Activated naive CD4-positive, alpha-beta T cell treated with anti-CD3 and anti-CD28 coated beads, Interleukin-2, amount 50 U/mL, for 16 hours (primary cell): ENCODE results near the gene MADCAM1.
A peak's percentile ranks its signal among the peaks of the same experiment; 100 is the strongest.
"Not testable (repeated sequence)": the region's sequence is repeated elsewhere in the genome, so short reads cannot be mapped to it uniquely, and the experiment has no call there.

ENCODE experiments used
- DNase-seq: peaks from one replicate; pipeline ENCODE4 v3.0.0-alpha.2; 2020

Gene MADCAM1

DNA sequence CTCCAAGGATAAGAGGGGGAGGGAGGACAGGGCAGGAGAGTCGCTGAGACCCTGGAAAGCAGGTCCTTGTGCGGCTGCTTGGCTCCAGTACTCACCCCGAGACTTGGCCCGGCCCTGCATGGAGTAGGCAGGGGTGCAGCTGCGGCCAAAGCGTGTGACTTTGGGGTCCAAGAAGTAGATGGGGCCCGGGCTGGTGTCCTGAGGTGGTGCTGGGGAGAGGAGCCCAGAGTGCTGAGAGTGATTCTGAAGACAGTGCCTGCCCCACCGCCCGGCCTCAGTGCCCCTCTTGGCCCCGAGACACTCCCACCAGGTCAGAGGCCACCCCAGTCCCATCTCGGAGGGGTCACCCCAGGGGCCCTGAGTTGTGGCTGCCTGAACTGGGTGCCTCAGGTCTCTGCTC, 28.7 kb upstream of the MADCAM1 start:
- no peak for DNase-seq

DNA sequence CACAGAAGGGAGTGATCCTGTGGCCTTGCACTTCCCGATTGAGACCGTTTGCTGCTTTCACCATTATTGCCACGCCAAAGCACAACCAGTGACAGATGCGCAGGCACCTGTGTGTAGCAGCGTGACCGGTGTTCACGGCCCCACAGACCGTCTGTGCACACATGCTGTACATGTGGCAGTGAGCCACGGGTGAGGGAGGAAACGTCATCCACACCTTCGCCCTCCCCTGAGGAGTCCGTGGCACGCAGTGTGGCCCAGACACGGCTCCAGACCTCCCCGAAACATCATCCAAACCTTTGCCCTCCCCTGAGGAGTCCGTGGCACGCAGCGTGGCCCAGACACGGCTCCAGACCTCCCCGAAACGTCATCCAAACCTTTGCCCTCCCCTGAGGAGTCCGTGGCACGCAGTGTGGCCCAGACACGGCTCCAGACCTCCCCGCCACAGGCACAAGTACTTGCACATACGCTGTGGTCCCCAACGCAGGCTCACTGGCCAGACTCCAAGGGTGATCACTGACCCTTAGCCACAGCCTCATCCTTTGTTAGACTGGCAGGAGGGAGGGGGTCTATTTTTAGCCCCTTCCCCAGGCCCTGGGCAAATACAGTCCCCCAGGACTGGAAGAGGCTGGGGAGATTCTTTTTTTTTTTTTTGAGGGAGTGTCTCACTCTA, 27.6 kb upstream of the MADCAM1 start:
- no peak for DNase-seq

DNA sequence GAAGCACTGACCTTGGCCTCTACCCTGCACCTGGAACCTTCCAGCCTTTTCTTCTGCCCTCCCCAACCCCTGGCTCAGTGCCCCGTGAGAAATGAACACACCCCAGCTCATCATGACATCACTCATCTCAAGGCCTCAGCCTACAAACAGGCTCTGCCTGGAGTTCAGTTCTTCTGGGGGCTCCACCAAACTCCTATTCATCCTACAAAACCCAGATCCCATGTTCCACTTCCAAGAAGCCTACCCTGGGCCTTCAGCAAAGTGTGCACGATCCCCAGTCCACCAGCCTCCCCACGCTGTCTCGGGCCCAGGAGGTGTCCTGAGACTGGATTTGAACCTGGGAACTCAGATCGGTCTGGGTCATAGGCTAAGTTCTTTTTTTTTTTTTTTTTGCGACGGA, 26.5 kb upstream of the MADCAM1 start:
- DNase-seq: no peak

DNA sequence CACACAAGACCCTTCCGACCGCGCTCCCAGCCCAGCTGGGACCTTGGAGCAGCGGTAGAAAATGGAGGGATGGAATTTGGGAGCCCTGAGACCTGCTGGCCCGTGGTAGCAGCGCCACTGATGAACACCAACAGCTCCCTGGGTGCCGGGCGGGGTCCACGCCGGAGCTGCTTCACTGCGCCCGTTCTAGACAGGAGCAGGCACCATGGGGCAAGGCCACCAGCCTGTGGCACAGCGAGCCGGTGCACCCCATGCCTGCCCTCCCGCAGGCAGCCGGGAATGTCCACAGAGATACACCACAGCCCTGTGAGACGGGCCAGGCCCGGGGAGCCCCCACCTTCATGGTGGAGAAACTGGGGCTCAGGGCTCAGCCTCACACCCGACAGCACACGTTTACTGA, 25.6 kb upstream of the MADCAM1 start:
- DNase-seq: no peak

DNA sequence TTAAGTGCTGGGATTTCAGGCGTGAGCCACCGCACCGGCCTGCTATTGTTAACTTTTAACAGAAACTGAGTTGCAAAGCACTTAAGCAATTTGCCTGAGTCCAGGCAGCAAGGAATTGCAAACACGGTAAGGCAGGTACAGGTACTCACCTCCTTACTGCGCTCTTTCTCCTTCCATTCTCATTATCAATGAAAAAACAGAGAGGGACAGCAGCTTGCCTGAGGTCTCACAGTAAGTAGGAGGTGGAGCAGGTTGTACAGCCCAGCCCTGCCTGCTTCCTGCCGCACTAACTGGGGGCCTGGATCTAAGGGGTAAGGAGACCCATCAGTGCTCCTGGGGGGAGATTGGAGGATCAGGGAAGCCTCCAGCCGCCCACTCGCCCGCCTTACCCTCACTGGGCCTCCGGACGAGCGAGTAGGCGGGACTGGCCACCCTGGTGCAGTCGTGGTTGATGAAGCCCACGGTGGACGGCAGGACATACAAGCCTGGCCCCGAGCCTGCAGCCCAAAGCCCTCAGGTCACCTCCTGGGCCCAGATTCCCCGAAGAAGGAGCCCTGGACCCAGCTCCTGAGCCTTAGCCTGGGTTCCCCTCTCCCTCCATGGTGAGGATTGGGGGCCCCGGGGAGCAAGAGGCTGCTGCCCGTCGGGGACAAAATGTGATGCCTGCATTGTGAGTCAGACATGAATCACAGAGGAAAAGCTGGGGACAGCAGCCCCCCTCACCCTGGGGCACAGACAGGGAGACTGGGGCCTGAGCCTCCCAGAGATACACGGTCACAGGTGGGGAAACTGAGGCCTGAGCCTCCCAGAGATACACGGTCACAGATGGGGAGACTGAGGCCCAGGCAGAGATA, 24.1 kb upstream of the MADCAM1 start:
- no peak for DNase-seq

DNA sequence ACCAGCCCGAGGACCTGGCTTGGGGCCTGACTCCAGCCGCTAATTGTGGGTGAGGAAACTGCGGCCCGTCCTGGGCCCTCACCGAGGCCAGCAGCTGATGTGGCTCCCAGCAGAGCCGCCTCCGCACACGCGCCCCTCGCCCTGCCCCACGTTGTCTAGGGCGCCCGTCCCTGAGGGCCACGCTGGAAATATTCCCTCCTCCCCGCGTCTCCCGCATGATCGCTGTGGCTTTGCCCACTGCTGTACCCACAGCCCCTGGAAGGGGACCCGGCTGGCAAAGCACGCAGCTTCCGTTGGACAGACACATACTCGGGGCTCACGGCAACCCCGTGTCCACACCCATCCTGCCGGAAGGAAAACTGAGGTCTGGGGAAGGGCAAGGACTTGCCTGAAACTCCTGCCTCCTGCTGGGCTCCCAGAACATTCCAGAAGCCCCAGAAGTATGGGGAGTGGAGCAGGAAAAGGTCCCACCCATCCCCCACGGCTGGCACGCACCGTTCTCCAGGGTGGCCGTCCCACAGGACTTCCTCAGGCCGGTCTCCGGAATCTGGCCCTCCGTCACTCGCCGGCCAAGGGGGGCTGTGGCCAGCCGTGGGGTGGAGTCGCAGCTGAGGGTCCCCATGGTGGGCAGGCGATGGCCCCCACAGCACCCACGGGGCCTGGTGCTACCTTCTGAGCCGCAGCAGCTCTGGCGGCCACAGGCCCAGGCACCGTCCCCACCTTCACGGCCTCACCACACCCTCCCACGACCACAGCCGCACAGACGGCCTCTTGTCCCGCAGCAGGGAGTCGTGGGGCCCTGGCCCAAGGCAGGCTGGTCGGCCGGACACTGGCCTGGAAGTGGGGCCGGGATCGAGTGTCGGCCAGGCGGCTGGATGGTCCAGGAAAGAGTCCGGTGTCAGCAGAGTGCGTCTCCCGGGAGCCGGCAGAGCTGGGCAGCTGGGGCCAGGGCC, 21.9 kb upstream of the MADCAM1 start:
- no peak for DNase-seq

DNA sequence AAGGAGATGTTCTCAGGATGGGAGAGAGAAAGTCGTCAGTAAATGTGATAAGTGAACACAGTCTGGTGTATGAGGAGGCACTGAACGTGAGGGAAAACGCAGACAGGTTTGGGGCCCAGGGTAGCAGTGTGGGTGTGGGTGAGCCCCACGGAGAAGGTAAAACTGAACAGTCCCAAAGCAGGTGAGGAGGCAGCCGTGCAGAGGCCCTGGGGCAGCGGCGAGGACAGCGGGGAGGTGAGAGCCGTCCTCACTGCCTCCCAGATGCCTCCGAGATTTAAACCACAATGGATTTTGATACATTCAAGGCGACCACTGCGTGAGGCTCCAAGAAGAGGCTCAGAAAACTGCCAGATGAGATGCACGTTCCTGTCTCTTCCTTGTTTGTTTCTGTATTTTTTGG, 20.9 kb upstream of the MADCAM1 start:
- DNase-seq: no peak

DNA sequence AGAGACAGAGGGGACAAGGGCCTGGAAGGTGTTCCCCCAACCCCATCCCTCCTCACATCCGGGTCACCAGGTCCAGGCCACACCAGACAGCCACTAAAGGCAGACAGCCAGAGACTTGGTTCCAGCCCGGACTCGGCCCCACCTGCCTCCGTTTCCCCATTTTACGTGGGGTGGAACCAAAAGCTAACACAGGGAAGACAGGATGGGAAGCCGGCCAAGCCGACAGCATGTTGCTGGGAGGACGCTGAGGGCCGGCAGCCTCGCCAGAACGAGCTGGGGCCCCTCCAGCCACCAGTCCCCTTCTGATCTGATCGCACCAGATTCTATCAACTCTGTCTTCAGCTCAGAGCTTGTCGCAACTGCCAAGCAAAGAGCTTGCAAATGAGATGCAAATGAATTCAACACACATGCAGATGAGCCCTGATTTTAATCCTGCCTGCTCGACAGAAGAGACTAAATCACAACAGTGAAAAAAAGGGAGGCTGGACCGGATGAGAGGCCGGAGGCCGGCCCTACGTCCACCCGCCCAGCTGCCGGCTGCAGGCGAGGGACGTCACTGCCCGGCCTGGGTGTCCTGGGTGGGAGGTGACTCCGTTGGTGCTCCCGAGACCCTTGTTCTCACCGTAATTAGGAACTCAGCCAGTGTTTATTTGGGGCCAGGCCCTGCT, 17.9 kb upstream of the MADCAM1 start:
- no peak for DNase-seq

DNA sequence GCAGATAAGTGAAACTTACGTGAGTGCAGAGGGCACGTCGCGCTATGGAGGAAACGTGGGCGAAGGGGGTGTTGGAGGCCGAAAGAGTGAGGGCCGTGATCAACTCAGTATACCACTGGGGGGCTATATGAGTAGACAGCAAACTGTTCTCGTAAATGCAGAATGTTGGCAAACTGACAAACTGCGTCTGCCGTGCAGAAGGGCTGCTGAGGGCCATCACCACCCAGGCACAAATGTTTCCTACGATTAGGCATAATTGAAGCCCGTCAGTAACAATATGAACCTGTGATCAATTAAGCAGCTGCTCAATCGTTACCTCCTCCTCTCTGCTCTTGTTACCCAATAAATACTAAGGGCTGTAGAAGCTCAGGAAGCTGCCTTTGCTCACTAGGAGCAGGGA, 17.3 kb upstream of the MADCAM1 start:
- DNase-seq: no peak

DNA sequence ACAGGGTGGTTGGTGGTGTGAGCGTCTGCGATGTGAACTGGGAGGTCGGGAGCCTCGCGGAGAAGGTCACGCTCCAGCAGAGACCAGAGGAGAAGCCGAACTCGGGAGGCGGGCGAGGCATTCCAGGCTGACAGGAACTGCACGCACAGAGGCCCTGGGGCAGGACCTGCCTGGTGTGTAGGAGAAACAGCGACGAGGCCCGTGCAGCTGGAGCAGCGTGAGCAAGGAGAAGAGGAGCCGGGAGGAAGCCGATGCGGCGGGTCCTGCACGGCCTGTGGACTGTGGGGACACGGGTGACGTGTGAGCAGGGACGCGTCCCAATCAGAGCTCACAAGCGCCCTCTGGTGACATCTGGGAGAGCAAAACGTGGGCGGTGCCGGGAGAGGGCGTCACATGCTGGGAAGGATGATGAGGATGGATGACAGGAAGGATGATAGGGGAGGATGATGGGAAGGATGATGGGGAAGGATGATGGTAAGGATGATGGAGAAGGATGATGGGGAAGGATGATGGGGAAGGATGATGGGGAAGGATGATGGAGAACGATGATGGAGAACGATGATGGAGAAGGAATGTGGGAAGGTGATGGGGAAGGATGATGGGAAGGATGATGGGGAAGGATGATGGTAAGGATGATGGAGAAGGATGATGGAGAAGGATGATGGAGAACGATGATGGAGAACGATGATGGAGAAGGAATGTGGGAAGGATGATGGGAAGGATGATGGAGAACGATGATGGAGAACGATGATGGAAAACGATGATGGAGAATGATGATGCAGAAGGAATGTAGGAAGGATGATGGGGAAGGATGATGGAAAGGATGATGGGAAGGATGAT, 16.1 kb upstream of the MADCAM1 start:
- peak; percentile 39 for DNase-seq

DNA sequence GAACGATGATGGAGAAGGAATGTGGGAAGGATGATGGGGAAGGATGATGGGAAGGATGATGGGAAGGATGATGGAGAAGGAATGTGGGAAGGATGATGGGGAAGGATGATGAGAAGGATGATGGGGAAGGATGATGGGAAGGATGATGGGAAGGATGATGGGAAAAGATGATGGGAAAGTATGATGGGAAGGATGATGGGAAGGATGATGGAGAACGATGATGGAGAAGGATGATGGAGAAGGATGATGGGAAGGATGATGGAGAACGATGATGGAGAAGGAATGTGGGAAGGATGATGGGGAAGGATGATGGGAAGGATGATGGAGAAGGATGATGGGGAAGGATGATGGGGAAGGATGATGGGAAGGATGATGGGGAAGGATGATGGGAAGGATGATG, 15.2 kb upstream of the MADCAM1 start:
- DNase-seq: not testable (repeated sequence)

DNA sequence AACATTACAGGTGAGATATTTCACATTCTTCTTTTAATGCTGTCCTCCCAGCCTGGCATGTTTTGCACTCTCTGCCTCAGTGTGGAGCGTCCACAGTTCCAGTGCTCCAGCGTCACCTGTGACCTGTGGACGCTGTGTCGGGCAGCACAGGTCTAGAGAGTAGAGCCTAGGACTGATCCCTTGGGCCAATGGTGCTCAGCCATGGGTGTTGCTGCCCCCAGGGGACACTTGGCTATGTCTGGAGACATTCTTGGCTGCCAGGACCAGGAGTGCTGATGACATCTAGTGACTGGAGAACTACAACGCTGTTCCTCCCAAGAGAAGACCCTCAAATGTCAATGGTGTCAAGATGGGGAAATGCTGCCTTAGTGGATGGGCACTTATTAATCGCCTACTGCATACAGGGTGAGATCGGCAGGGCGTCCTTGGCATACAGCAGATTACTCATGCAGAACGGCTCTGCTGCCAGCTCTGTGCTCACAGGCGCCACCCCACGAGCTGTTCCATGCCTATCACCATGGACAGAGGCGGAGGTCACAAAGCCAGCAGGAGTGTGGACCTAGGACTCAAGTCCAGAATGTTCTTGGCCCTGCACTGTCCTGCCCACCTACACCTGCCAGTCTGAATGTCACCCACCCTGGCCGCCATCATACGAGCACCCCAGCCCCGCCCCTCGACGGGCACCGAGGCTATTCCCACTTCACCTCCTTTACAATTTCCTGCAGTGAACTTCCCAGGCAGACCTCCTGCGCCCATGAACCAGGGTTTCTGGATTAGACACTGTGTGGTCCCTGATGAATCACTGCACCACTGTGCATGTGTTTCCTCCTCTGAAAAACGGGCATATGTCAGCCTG, 13.9 kb upstream of the MADCAM1 start:
- DNase-seq: no peak

DNA sequence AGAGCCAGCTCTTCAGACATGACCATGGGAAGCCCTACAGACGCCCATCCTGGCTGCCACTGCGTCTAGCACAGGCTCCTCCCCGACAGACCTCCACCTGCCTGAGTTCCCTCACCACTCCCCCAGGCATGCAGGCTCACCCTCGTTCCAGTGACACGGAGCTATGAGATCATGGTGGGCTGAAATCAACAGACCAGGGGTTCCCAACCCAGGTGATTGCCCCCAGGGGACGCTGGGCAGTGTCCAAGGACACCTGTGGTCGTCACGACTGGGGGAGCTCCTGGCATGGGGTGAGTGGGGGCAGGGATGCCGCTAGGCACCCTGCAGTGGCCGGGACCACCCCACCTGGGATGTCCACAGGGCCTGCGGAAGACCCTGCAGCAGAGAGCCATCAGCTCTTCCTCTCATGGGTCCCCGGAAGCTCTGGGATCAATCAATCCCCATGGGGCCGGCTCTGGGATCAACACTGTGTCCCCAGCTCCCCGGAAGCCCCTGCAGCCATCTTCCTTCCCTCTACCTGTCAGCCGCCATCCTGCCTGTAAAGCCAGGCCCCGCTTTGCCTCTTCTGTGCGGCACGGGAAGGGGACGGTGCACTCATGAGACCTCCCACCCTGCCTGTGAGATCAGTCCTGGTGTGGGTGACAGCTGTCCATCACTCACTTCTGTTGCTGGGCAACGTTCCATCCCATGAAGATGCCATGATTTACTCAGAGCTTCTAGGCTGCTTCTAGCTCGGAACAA, 12.8 kb upstream of the MADCAM1 start:
- no peak for DNase-seq

DNA sequence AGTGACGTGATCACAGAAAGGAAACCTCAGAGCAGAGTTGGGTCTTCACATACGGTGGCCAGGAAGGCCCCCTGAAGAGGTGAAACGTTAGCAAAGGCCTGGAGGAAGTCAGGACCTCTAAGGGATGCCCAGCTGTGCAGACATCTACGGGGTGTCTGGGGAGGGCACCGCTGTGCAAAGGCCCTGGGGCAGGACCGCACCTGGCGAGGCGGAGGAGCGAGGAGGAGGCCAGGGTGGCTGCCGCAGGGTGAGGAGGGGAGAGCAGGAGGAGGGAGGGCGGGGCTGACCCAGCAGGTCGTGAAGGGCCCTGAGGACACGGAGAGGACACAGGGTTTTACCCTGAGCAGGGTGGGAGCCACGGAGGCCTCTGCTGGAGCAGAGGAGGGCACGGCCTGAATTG, 11.8 kb upstream of the MADCAM1 start:
- DNase-seq: no peak

DNA sequence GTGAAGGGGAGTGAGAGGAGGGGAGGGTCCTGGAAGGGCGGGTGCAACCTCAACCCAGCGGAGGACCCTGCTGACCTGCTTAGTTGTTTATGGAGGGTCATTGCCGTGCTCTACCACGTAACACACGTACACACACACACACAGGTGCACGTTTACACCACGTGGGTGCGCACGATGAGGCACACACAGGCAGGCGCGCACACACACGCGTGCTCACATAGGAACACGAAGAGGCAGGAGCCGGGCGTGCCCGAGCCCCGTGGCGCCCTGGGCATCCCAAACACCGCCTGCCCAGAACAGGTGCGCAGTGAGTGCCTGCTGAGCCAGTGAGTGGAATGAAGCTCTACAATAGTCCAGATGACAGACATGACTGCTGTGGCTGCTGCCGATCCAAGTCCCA, 11.2 kb upstream of the MADCAM1 start:
- no peak for DNase-seq

DNA sequence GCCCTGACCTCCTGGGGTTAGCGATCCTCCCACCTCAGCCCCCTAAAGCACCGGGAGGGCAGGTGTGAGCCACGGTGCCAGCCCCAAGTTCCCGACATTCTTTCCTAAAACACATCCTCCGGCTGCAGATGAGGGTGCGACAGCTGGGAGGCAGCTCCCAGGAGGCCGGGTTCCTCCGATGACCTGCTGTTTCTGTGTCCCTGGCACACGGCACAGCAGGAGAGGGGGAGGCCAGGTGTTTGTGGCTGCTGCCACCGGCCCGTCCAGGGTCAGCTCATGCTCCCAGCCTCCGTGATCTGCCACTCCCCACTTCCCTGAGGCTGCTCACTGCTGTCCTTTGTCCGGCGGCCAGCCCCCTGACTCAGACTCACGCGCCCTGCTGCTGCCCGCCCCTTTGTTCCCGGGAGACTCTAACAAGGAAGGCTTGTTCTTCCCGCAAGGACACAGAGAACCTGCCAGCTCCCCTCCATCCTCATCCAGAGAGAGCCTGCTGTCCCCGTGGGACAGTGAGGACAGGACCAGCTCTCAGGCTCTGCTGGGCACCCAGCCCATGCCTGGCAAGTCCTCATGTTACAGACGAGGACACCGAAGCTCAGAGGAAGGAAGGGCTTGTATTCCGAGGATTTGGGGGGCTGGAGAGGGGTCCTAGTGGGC, 10.6 kb upstream of the MADCAM1 start:
- no peak for DNase-seq

DNA sequence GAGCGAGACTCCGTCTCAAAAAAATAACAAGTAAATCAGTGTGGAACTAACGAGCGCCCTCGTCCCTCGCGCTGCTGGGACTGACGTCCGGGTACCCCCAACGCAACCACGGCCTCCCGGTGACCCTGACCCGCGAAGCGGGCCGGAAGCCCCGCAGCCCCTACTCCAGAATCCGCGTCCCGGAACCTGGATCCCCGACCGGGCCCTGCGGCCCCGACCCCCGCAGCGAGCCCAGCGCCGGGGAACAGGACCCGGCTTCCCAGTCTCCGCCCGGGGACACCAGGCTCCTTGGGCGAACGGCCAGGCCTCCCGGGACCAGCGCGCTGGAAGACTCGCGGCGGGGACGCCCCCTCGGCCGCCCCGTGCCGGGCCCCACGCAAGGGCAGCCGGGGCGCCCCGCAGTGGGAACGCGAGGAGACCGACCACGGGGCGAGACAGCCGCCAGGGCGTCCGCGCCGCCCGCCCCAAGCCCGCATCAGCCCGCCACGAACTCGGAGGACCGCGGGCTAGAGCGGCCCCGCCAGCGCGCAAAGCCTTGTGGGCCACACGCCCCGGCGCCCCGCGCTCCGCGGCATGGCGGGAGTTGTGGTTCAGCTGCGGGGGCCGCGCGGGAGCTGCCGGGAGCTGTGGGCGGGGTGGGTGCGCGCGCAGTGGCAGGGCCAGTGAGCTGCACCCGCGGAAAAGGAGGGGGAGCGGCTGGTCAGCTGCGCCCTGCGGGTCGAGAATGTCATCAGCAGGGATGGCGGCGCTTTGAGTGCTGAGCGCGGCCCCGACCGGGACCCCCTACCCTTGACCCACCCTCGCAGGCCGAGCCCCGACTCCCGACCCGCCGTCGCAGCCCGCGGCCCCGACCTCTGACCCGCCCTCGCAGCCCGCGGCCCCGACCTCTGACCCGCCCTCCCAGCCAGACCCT, 7.5 kb upstream of the MADCAM1 start:
- DNase-seq: peak; percentile 96

DNA sequence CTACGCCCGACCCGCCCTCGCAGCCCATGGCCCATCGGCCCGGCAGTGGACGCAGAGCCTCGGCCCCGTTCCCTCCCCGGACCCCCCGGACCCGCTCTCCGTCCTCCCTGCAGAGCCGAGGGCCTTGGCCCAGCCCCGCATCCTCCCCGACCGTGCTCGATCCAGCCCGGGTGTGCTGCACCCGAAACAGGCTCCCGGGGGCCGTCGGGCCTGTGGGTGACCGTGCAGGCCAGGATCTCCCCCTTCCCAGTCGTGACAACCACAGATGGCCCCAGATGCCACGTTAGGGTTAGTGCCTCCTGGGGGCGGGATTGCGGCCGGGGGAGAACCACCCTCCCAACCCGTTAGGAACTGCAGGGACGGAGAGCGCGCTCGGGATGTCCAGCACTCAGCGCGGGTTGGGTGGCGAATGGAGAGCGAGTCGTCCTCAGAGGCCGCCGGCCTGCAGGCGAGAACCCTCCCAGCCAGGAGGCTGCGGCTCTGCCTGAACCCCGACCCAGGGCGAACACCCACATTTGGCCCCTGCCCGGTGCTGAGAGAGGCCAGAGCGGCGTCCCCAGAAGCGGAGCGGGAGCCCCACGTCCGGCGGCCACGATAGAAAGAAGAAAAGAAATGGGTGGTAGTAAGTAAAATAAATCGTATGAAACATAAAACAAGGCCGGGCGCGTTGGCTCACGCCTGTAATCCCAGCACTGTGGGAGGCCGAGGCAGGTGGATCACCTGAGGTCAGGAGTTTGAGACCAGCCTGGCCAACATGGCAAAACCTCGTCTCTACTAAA, 6.7 kb upstream of the MADCAM1 start:
- DNase-seq: no peak
